Ramos (cell line): Measurements from ENCODE around the gene ZBED6.
"Not testable (repeated sequence)": the region's sequence is repeated elsewhere in the genome, so short reads cannot be mapped to it uniquely, and the experiment has no call there.

Experiments used
- in situ Hi-C: fragments of 300-500 bp; cut with MboI; formaldehyde crosslinking; loops from one replicate; pipeline ENCODE4 v1.14.3; 2022; ENCODE audit warnings: low sequenced_read_pairs; ENCODE audit not compliant: unreplicated experiment

Gene ZBED6

GRCh38 chr1:203795441-203796235 lies at the start of gene ZBED6, which contains the start of gene ZC3H11A:
Gene ZBED6, plus strand, starts transcription at chr1:203795623. Its CDS starts 1,900 bp downstream, at chr1:203797523.
Gene ZC3H11A, plus strand, starts transcription at chr1:203795623. Its CDS starts 21,448 bp downstream, at chr1:203817071.
- in situ Hi-C loops: no loop called here

GRCh38 chr1:203746281-203746680 lies 49.1 kb upstream of the ZBED6 start:
- in situ Hi-C loops: loop anchor here (25.0 kb wide), 1 partner anchor 766 kb away; the partner anchor contains the start of gene MDM4

DNA sequence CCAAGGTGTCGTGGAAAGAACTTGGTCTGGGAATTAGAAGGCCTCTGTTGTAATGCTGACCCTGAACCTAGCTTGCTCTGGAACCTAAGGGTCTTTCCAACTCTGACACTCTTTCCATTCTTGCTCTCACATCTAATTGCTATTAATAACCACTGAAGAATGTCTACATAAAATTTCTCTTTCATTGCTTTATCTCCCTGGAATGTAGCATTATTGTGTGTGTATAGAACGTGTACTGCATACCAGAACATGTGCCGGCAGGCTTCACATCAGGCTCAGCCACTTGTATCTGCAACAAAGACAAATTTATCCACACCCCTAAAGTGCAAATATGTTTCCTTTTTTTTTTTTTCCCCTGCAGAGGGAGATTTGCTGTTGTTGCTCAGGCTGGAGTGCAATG lies 44.4 kb upstream of the ZBED6 start:
- in situ Hi-C loops: loop anchor here (10.0 kb wide), 1 partner anchor 476 kb away; no protein-coding TSS in a partner anchor

GRCh38 chr1:203751618-203752361 lies 43.6 kb upstream of the ZBED6 start:
- in situ Hi-C loops: loop anchor here (10.0 kb wide), 1 partner anchor 477 kb away; no protein-coding TSS in a partner anchor

- in situ Hi-C loops: loop anchor here (10.0 kb wide), 1 partner anchor 480 kb away; no protein-coding TSS in a partner anchor
Observed at GRCh38 chr1:203754455-203754864, 41.0 kb upstream of the ZBED6 start.

DNA sequence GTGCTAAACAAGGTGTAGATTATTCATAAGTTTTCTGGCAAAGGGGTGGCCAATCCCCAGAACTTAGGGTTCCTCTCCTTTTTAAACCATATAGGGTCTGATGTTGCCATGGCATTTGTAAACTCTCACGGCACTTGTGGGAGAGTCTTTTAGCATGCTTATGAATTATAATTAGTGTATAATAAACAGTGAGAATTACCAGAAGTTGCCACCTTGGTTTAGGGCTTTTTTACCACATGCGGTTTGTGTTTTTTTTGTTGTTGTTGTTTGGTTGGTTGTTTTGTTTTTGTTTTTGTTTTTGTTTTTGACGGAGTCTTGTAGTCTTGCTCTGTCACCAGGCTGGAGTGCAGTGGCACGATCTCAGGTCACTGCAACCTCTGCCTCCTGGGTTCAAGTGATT lies 39.4 kb upstream of the ZBED6 start:
- in situ Hi-C loops: loop anchor here (10.0 kb wide), 1 partner anchor 481 kb away; no protein-coding TSS in a partner anchor

DNA sequence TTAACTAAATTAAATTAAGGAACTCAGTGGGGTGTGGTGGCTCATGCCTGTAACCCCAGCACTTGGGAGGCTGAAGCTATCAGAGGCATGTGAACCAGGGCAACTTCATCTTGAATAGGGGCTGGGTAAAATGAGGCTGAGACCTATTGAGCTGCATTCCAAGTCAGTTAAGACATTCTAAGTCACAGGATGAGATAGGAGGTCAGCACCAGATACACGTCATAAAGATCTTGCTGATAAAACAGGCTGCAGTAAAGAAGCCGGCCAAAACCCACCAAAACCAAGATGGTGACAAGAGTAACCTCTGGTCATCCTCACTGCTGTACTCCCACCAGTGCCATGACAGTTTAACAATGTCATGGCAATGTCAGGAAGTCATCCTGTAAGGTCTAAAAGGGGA lies 36.7 kb upstream of the ZBED6 start:
- in situ Hi-C loops: loop anchor here (10.0 kb wide), 1 partner anchor 484 kb away; no protein-coding TSS in a partner anchor

- in situ Hi-C loops: no loop called here
Observed at GRCh38 chr1:203760506-203760905, 34.9 kb upstream of the ZBED6 start.

DNA sequence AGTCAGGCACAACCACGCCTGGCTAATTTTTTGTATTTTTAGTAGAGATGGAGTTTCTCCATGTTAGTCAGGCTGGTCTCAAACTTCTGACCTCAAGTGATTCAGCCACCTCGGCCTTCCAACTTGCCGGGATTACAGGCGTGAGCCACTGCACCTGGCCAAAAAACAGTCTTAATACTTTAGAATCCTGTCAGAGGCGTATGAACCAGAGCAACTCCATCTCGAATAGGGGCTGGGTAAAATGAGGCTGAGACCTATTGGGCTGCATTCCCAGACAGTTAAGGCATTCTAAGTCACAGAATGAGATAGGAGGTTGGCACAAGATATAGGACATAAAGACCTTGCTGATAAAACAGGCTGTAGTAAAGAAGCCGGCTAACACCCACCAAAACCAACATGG lies 33.5 kb upstream of the ZBED6 start:
- in situ Hi-C loops: not testable (repeated sequence)

DNA sequence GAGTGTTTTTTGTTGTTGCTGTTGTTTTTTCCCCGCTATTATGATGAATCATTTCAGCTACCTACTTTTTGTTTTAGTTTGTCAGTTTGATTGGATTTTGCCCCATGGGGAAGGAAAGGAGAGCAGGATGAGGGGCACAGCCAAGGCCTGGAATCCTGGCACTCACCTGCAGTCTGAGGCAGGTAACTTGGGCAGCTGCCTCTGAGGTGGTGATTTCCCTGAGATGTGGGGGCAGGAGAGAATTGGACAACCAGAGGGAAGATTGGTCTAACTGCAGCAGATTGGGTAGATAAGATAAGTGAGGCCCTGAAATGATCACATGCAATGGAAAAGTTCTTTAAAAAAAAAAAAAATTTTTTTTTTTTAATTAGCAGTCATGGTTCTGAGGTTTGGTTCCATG lies 31.9 kb upstream of the ZBED6 start:
- in situ Hi-C loops: no loop called here

GRCh38 chr1:203764105-203765028 lies 31.1 kb upstream of the ZBED6 start:
- in situ Hi-C loops: no loop called here

GRCh38 chr1:203765029-203765837 lies 30.2 kb upstream of the ZBED6 start, which contains the start of gene LAX1:
Gene LAX1, plus strand, starts transcription at chr1:203765183. Its CDS starts 383 bp downstream, at chr1:203765566.
- in situ Hi-C loops: no loop called here

GRCh38 chr1:203768256-203768655 lies 27.2 kb upstream of the ZBED6 start:
- in situ Hi-C loops: no loop called here

- in situ Hi-C loops: no loop called here
Observed at GRCh38 chr1:203769505-203770343, 25.7 kb upstream of the ZBED6 start.

DNA sequence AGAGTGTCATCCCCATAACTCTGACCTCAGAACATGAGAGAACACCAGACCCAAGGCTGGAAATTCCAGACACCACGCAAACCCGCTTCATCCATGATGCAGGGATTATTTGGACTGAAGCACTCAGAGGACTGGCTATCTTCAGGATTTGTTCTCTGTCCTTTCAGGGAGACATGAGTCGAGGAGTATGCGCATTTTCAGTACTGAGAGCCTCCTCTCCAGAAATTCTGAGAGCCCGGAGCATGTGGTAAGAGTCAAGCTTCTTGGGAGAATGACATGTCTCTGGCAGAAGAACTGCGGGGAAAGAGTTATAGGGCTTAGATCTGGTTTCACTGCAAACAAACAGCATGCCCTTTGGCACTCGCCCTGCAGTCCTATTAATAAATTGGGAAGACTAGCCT lies 23.5 kb upstream of the ZBED6 start:
- in situ Hi-C loops: no loop called here

DNA sequence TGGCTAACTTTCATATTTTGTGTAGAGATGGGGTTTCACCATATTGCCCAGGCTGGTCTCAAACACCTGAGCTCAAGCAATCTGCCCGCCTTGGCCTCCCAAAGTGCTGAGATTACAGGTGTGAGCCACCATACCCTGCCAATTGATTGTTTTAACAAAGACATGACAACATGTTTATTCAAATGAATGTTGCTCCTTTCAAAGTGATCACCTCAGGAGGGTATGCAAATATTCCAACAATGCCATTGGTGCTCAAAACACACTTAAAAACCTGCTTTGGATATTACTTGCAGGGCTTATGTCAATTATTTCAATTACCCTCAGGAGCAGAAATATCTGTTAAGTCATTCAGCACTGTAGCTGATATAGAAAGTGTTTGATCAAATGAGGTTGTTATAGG lies 22.6 kb upstream of the ZBED6 start:
- in situ Hi-C loops: no loop called here

- in situ Hi-C loops: no loop called here
Observed at GRCh38 chr1:203776636-203777035, 18.8 kb upstream of the ZBED6 start.

DNA sequence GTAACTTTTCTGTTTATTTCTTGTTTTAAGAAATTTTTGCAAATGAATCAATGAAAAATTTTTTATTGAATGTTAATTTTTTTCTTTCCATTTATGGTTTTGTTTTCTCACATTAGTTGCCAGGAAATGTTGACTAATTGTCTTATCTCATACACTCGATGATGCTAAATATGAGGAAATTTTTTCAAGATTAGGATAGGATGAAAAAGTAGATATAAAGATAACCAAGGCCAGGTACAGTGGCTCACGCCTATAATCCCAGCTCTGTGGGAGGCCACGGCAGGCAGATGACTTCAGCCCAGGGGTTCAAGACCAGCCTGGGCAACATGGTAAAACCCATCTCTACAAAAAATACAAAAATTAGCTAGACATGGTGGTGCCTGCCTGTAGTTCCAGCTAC lies 17.8 kb upstream of the ZBED6 start:
- in situ Hi-C loops: no loop called here
